ENCODE data around the gene HOXB2.

DNA sequence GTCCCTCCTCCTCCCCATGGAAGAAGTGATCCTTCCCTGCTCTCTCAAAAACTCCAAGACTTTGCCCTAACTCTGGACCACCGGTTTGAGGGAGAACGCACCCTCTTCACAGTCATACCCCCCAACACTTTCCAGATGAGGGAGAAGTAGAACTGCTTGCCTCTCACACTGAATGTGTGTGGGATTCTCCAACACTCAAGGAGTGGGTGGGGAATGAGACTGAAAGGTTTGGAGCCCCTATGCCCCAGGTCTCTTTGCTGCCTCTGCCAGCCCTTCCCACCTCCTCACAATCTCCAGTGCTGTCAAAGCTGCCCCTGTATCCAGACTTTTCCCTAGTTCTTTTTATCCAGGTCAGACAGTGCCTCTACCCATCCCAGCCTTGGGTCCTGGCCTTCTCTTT, 21.8 kb upstream of the HOXB2 start:
- no peak for TF ChIP-seq EZH2 (IDR thresholded peaks at IDR 0.05; ENCODE audit: borderline replicate concordance, low read depth, low read length, severe bottlenecking)
- TF ChIP-seq, protein P1, sequence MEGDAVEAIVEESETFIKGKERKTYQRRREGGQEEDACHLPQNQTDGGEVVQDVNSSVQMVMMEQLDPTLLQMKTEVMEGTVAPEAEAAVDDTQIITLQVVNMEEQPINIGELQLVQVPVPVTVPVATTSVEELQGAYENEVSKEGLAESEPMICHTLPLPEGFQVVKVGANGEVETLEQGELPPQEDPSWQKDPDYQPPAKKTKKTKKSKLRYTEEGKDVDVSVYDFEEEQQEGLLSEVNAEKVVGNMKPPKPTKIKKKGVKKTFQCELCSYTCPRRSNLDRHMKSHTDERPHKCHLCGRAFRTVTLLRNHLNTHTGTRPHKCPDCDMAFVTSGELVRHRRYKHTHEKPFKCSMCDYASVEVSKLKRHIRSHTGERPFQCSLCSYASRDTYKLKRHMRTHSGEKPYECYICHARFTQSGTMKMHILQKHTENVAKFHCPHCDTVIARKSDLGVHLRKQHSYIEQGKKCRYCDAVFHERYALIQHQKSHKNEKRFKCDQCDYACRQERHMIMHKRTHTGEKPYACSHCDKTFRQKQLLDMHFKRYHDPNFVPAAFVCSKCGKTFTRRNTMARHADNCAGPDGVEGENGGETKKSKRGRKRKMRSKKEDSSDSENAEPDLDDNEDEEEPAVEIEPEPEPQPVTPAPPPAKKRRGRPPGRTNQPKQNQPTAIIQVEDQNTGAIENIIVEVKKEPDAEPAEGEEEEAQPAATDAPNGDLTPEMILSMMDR (IDR thresholded peaks at IDR 0.05; ENCODE audit: borderline replicate concordance, extremely low read depth, low read length, poor library complexity, severe bottlenecking) = no peak

All from DND-41 (cell line).